HG03196 (cell line): Measurements from ENCODE around the gene WDR27.

Source experiments
- ATAC-seq: cut with Tn5 transposase; IDR thresholded peaks from one replicate; pipeline ENCODE4 v1.9.1; 2021; ENCODE audit not compliant: unreplicated experiment

The WDR27 gene

GRCh38 chr6:169416249-169416648, 285.6 kb downstream of the WDR27 start:
- no peak for ATAC-seq

- no peak for ATAC-seq
Measured at GRCh38 chr6:169415179-169415578, 286.6 kb downstream of the WDR27 start.

GRCh38 chr6:169411722-169412121, 290.1 kb downstream of the WDR27 start:
- ATAC-seq = no peak

GRCh38 chr6:169411296-169411695, 290.5 kb downstream of the WDR27 start:
- no peak for ATAC-seq

GRCh38 chr6:169409742-169410312, 292.0 kb downstream of the WDR27 start:
- ATAC-seq = no peak

GRCh38 chr6:169407325-169407724, 294.5 kb downstream of the WDR27 start:
- ATAC-seq = no peak
